Measurements from ENCODE around the gene SMPD1.

Gene SMPD1

DNA sequence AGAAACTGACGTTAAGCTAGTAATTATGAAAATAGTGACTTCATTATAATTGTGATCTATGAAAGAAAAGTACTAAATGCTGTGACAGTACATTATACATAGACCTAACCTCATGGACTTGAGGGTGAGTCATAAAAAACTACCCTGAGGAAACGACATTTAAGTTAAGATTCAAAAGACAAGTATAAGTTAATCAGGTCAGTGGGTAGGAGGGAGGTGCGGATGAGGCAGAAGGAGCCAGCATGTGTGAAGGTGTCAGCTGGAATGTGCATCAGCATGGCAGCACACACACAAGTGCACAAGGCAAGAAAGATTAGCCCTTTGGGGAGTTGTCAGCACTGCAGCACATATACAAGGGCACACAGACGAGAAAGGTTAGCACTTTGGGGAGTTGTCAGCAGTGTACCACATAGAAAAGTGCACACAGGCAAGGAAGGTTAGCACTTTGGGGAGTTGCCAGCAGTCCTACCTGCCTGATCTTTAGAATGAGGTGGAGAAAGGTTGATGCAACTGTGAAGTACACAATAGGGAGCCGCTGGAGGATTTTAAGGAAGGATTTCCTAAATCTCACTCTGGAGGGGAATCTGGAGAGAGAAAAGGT lies 38.4 kb upstream of the SMPD1 start:
- Histone ChIP-seq H3K27me3 (ENCODE audit: low read depth, low read length) (peaks cover 27% of the 10 kb centered on the region; the same call in 1 of the 2 replicates), H3K27ac (ENCODE audit: low read length) (no peak overlapping the region), H3K9me3 (ENCODE audit: insufficient read depth, low read length) (no peaks in the 10 kb centered on the region), H3K4me3 (ENCODE audit: low read length) (no peak overlapping the region), H3K79me2 (ENCODE audit: low read length) (no peaks in the 10 kb centered on the region), H3K4me1 (ENCODE audit: low read length) (no peaks in the 10 kb centered on the region), H3K4me2 (ENCODE audit: low read length) (no peak overlapping the region), H2AFZ (ENCODE audit: low read depth, low read length) (no peak overlapping the region), H3K36me3 (replicated peaks; ENCODE audit: low read depth, low read length) (no peaks in the 10 kb centered on the region), H4K20me1 (ENCODE audit: insufficient read depth, low read length) (no peaks in the 10 kb centered on the region), H3K9ac (ENCODE audit: low read length) (no peak overlapping the region)
- TF ChIP-seq EZH2phosphoT487 (IDR thresholded peaks at IDR 0.05; ENCODE audit: low read depth) = no peak

DNA sequence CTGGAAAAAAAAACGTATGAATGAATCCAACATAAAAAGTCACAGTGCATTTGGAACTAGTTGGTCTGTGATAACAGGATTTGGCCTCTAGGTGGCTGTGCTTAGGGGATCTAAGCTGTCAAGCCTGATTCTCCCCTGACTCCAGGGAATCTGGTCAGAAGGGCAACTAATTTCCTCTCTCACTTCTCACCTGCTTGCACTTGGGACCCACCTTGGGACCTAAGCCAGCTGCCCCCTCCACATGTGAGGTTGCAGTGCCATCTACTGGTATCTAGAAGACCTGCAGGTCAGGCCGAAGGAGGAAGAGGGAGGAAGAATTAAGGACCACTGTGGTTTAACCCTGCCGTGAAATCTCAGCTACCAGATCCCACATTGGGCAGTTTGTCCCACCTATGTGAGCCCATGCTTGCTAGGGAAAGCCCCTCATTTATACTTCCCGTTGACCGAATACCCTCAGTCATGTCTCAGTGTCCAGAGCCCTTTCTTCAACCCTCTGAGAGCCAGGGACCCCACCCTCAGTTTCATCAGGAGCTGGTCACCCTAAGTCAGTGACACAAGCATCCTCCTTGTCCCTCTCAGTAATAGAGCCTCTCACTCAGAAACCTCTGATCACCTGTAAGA lies 36.8 kb upstream of the SMPD1 start:
- H3K27ac ChIP-seq (ENCODE audit: low read length) = no peak overlapping the region
- no peaks in the 10 kb centered on the region for H3K36me3 ChIP-seq (replicated peaks; ENCODE audit: low read depth, low read length)
- peaks cover 27% of the 10 kb centered on the region; the same call in 1 of the 2 replicates for H3K27me3 ChIP-seq (ENCODE audit: low read depth, low read length)
- H3K9ac ChIP-seq (ENCODE audit: low read length) = no peak overlapping the region
- H3K4me3 ChIP-seq (ENCODE audit: low read length) = no peak overlapping the region
- H2AFZ ChIP-seq (ENCODE audit: low read depth, low read length) = peak overlapping the region; percentile 93
- H3K4me2 ChIP-seq (ENCODE audit: low read length) = peak overlapping the region; percentile 44
- no peaks in the 10 kb centered on the region for H4K20me1 ChIP-seq (ENCODE audit: insufficient read depth, low read length)
- no peaks in the 10 kb centered on the region for H3K9me3 ChIP-seq (ENCODE audit: insufficient read depth, low read length)
- H3K4me1 ChIP-seq (ENCODE audit: low read length) = no peaks in the 10 kb centered on the region
- H3K79me2 ChIP-seq (ENCODE audit: low read length) = no peaks in the 10 kb centered on the region
- TF ChIP-seq, protein P1, sequence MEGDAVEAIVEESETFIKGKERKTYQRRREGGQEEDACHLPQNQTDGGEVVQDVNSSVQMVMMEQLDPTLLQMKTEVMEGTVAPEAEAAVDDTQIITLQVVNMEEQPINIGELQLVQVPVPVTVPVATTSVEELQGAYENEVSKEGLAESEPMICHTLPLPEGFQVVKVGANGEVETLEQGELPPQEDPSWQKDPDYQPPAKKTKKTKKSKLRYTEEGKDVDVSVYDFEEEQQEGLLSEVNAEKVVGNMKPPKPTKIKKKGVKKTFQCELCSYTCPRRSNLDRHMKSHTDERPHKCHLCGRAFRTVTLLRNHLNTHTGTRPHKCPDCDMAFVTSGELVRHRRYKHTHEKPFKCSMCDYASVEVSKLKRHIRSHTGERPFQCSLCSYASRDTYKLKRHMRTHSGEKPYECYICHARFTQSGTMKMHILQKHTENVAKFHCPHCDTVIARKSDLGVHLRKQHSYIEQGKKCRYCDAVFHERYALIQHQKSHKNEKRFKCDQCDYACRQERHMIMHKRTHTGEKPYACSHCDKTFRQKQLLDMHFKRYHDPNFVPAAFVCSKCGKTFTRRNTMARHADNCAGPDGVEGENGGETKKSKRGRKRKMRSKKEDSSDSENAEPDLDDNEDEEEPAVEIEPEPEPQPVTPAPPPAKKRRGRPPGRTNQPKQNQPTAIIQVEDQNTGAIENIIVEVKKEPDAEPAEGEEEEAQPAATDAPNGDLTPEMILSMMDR (IDR thresholded peaks at IDR 0.05; ENCODE audit: low read depth, low read length) = peak; percentile 99
- TF ChIP-seq EZH2phosphoT487 (IDR thresholded peaks at IDR 0.05; ENCODE audit: low read depth) = no peak

DNA sequence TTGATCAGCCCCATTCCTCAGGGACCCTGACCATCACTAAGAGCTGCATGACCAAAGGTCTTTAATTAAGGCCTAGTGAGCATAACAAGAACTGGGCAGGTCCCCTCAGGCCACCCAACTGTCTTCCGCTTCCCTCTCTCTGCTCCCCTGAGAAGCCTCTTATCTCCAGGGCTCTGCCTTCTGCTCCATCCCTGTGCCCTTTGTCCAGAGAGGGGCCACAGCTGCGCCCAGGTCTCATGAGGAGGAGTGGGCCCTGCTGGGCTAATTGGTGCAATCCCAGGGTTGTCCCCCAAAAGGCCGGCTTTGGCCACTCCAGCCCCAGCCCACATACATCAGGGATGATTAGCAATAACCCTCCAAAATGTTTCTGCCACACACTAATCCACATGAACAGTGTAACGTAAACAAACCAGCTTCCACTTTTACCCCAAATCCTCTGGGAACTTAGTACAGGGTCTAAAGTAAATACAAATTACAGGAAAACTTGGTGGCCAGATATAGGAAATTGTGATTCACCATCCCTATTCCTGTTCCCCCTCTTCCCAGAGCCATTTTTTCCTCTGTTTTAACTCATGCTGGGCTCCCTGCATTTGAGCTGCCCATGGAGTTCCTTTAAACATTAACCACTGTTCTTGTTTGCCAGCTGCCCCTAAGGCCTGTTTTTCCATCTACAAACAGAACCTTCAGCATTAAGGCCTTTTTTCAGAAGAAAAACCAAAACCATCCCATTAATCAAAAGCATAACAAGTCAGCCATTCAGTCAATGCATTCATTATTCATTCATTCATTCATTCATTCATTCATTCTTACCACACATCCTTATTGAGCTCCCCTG lies 35.4 kb upstream of the SMPD1 start:
- Histone ChIP-seq H3K4me2 (ENCODE audit: low read length) (no peak overlapping the region), H3K36me3 (replicated peaks; ENCODE audit: low read depth, low read length) (no peaks in the 10 kb centered on the region), H3K9me3 (ENCODE audit: insufficient read depth, low read length) (no peaks in the 10 kb centered on the region), H3K9ac (ENCODE audit: low read length) (no peak overlapping the region), H3K27me3 (ENCODE audit: low read depth, low read length) (peaks cover 23% of the 10 kb centered on the region; the same call in 1 of the 2 replicates), H3K4me3 (ENCODE audit: low read length) (no peak overlapping the region), H3K27ac (ENCODE audit: low read length) (no peak overlapping the region), H3K79me2 (ENCODE audit: low read length) (no peaks in the 10 kb centered on the region), H4K20me1 (ENCODE audit: insufficient read depth, low read length) (no peaks in the 10 kb centered on the region), H2AFZ (ENCODE audit: low read depth, low read length) (no peak overlapping the region), H3K4me1 (ENCODE audit: low read length) (no peaks in the 10 kb centered on the region)
- no peak for TF ChIP-seq EZH2phosphoT487 (IDR thresholded peaks at IDR 0.05; ENCODE audit: low read depth)
- TF ChIP-seq, protein P1 (IDR thresholded peaks at IDR 0.05; ENCODE audit: low read depth, low read length) = no peak

DNA sequence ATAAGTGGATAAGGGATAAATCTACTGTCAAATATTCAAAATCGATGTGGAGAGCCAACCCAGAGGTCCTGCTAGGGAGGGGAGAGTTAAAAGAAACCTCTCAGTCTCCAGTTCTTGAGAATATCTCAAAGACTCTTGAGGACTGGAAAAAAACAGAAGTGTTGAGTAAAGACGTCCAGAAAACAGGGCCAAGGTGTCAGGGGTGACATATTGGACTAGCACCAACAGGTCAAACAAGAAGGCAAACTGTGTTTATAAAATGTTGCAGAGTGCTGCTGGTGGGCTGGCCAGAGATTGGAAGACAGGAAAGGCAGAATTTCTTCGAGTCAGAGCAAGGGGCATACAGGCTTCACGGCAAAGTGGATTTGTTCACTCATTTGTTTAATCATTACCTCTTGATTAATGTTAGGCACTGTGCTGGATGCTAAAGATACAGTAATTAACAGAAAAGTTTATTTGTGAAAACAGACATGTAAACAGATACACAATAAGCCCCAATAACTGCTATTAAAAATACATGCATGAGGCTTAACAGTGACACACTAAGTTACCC lies 33.7 kb upstream of the SMPD1 start:
- H3K27ac ChIP-seq (ENCODE audit: low read length) = no peak overlapping the region
- no peak overlapping the region for H3K4me2 ChIP-seq (ENCODE audit: low read length)
- H3K36me3 ChIP-seq (replicated peaks; ENCODE audit: low read depth, low read length) = no peaks in the 10 kb centered on the region
- H4K20me1 ChIP-seq (ENCODE audit: insufficient read depth, low read length) = no peaks in the 10 kb centered on the region
- H3K4me1 ChIP-seq (ENCODE audit: low read length) = no peaks in the 10 kb centered on the region
- H3K27me3 ChIP-seq (ENCODE audit: low read depth, low read length) = peaks cover 11% of the 10 kb centered on the region; the same call in 1 of the 2 replicates
- no peak overlapping the region for H3K4me3 ChIP-seq (ENCODE audit: low read length)
- H2AFZ ChIP-seq (ENCODE audit: low read depth, low read length) = peak overlapping the region; percentile 20; the same call in 1 of the 2 replicates
- TF ChIP-seq EZH2phosphoT487 (IDR thresholded peaks at IDR 0.05; ENCODE audit: low read depth) = no peak
- TF ChIP-seq, protein P1 (IDR thresholded peaks at IDR 0.05; ENCODE audit: low read depth, low read length) = no peak
- no peaks in the 10 kb centered on the region for H3K9me3 ChIP-seq (ENCODE audit: insufficient read depth, low read length)
- no peaks in the 10 kb centered on the region for H3K79me2 ChIP-seq (ENCODE audit: low read length)
- no peak overlapping the region for H3K9ac ChIP-seq (ENCODE audit: low read length)

Data from OCI-LY3 (cell line).